Kidney epithelial cell (primary cell): ENCODE data around the gene SCARF2. TPM values are rescaled to one million over a fixed set of nuclear protein-coding genes. Genes with fewer than 3 reads are reported as not detected.

Experiments
- DNase-seq: peaks from one replicate; pipeline ENCODE4 v3.0.0-alpha.2; 2010; ENCODE audit warnings: low read depth
- H3K27me3 ChIP-seq: 2 replicates; pipeline ENCODE4 v1.6.0; 2011; ENCODE audit warnings: low read length; ENCODE audit not compliant: control insufficient read depth, insufficient read depth
- H3K36me3 ChIP-seq: 2 replicates; pipeline ENCODE4 v1.5.1; 2011; ENCODE audit warnings: low read length; ENCODE audit not compliant: control insufficient read depth, insufficient read depth
- H3K4me3 ChIP-seq: 2 replicates; pipeline ENCODE4 v1.5.1; 2011; ENCODE audit warnings: low read depth, mild to moderate bottlenecking, control low read depth, low read length
- CTCF ChIP-seq: IDR thresholded peaks from 2 replicates; pipeline ENCODE4 v1.5.1; 2011; ENCODE audit warnings: mild to moderate bottlenecking, moderate library complexity, low read length, control low read depth, inconsistent platforms; ENCODE audit not compliant: insufficient read depth, poor library complexity, severe bottlenecking
- total RNA-seq: library from RNA; depleted of rRNA; stranded (reverse); fragments of >200 nt; gene quantifications from 2 replicates; pipeline ENCODE4 v1.2.3, GENCODE V29; 2015

Gene SCARF2
- total RNA-seq, 1 donor from 2014 or later = 33.6 TPM

- DNase-seq = no peak
- Histone ChIP-seq H3K27me3 (peaks cover 3% of the 10 kb centered on the region), H3K36me3 (peaks cover 1% of the 10 kb centered on the region), H3K4me3 (no peak overlapping the region)
- TF ChIP-seq CTCF = no peak
These were observed 4.2 kb upstream of the SCARF2 start for GRCh38 chr22:20441631-20442484.

GRCh38 chr22:20440637-20441591 is 3.3 kb upstream of the SCARF2 start:
- no peak for DNase-seq
- H3K36me3 ChIP-seq = peaks cover under 1% of the 10 kb centered on the region
- peaks cover 7% of the 10 kb centered on the region for H3K27me3 ChIP-seq
- TF ChIP-seq CTCF = no peak
- no peak overlapping the region for H3K4me3 ChIP-seq

GRCh38 chr22:20439928-20440575 is 2.4 kb upstream of the SCARF2 start:
- Histone ChIP-seq H3K36me3 (no peaks in the 10 kb centered on the region), H3K4me3 (no peak overlapping the region), H3K27me3 (peaks cover 7% of the 10 kb centered on the region)
- no peak for DNase-seq
- no peak for TF ChIP-seq CTCF

GRCh38 chr22:20439556-20439927 is 1.9 kb upstream of the SCARF2 start:
- DNase-seq = no peak
- H3K4me3 ChIP-seq = no peak overlapping the region
- no peaks in the 10 kb centered on the region for H3K36me3 ChIP-seq
- TF ChIP-seq CTCF = no peak
- peaks cover 7% of the 10 kb centered on the region for H3K27me3 ChIP-seq

GRCh38 chr22:20438678-20439492 is 1.3 kb upstream of the SCARF2 start:
- DNase-seq = no peak
- no peaks in the 10 kb centered on the region for H3K36me3 ChIP-seq
- no peak for TF ChIP-seq CTCF
- H3K4me3 ChIP-seq = no peak overlapping the region
- peaks cover 7% of the 10 kb centered on the region for H3K27me3 ChIP-seq
